NOMO-1 treated with dmso at 0.1 percent for 144 hours (cell line): ENCODE measurements around the gene POU2AF2.
"Not testable (repeated sequence)": the region's sequence is repeated elsewhere in the genome, so short reads cannot be mapped to it uniquely, and the experiment has no call there.

Source experiments
- DNase-seq: peaks from one replicate; lab custom pipeline; 2025; ENCODE audit not compliant: unreplicated experiment; lab: John Stamatoyannopoulos, UW

POU2AF2 gene

DNA sequence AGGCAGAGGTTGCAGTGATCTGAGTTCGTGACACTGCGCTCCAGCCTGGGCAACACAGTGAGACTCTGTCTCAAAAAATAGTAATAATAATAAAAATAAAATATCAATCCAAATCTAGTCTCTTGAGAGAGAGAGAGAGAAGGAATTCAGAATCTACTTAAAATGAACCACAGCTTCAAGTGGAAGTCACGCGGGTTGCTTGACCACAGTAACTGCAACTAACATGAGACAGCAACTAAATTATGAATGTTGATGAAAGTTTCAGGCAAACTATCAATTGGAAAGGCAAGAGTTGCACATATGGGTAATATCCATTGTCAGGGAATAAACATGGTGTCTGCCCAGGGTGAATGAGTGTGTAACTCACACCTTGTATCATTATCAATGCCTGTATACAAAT lies 12.5 kb downstream of the POU2AF2 start:
- no peak for DNase-seq

DNA sequence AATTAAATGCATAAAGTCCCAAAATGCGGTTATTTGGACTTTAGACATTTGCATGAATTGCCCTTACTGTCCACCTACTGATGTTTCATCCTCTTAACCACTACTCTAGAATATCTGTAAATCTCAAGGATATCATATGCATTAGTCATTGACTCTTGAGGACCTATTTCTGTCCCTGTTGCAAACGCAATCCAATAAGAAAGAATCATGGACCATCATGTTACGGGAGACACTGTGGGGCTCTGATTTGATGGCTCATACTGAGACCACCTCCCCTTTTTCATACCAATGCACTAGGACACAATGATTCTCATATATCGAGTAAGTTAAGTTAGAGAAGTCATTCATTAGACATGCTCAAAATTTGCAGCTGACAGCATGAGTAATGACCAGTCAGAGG lies 14.4 kb downstream of the POU2AF2 start:
- no peak for DNase-seq

DNA sequence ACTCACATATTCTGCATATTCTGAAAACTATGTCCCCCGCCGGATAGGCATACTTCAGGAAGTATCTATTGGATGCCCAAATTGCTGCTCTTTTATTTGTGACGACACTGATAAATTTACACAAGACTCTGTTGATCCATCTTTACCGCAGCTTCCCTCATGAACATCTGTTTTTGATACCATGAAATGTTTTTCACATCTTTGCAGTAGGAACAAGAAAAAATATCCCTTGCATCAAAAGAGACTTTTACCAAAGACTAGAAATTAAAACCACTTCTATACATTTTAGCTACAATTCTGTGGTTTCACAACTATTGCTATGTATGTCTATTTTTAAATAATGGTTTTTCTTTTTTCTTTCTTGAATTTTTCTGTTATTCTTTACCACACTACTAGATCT lies 15.3 kb downstream of the POU2AF2 start:
- no peak for DNase-seq

DNA sequence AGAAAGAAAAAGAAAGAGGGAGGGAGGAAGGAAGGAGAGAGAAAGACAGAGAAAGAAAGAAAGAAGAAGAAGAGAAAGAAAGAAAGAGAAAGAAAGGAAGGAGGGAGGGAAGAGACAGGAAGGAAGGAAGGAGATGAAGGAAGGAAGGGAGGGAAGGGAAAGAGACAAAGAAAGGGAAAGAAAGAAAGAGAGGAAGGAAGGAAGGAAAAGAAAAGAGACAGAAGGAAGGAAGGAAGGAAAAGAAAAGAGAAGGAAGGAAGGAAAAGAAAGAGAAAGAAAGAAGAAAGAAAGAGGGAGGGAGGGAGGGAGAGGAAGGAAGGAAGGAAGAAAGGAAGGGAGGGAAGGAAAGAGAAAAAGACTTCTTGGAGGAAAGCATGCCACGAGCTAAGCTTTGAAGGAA lies 19.1 kb downstream of the POU2AF2 start:
- DNase-seq = no peak

DNA sequence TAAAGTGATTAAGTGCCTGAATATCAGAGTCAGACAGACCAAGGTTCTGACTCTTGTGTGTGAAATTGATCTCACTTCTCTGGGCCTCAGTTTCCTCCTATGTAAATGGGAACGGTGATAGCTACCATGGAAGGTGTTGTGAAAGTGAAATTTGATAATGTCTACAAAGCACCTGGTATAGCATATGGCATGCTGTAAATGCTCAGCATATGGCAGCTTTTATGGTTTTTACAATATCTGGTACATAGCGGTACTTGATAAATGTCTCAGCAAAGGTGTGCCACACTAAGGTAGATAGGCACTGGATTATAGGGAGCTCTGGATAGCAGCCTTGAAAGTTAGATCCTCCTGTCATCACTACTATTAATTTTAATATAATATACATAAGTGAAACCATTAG lies 19.9 kb downstream of the POU2AF2 start:
- no peak for DNase-seq

DNA sequence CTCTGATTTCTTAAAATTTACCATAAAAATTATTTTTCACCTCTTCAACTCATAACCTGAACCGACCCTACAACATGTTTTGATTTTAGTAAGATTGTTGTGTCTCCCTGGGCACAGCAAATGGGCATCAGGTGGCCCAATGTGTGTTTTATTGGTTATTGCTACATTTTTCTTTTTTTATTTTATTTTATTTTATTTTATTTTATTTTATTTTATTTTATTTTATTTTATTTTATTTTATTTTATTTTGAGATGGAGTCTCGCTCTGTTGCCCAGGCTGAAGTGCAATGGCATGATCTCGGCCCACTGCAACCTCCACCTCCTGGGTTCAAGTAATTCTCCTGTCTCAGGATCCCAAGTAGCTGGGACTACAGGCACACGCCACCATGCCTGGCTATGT lies 22.8 kb downstream of the POU2AF2 start:
- not testable (repeated sequence) for DNase-seq

DNA sequence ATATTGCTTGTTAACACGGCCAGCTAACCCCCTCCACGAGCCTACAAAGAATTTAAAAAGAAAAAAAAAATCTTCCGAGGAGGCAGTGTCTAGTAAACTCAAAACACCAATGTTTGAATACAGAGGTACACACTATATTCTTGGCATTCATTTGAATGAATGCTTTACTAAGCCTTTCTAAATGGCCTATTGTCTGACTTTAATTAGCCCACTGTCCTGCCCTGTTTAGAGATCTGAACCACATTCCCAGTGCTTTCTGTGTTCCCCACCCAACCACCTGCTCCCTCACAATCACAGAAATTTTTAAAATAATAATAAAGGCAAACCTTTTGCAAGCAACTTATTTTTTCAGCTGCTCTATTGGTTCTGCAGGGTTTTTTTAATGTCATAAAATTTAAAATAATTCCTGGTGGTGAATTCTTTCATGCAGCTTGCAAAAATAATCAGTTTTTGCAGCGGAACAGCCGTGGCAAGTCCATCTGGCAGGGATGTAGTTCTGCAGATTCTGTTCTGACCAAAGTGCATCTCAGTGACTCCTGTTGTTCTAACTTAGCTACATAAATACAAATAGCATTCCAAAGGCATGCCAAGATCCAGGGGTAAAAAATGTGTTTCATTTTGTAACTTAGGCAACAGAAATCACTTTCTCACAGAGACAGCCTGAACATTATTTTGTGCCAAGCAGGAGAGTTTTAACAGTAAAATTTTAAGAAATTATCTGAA lies 23.8 kb downstream of the POU2AF2 start:
- no peak for DNase-seq

DNA sequence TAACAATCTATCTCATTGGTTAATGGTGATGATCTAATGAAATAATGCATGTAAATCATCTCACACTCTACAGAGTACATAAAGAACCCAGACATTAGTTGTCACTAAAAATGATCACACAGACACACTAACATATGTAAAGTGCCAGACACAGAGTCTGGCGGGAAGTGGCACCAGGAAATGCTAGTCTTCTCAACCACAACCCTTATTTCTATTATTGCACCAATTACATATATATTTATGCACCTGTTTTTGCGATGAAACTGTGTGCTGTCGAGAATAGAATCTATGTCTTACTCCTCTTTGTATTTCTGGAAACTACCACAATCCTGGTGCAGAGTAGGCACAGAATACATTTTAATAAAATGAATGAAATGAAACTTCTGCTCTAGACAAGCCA lies 26.9 kb downstream of the POU2AF2 start:
- DNase-seq = no peak

DNA sequence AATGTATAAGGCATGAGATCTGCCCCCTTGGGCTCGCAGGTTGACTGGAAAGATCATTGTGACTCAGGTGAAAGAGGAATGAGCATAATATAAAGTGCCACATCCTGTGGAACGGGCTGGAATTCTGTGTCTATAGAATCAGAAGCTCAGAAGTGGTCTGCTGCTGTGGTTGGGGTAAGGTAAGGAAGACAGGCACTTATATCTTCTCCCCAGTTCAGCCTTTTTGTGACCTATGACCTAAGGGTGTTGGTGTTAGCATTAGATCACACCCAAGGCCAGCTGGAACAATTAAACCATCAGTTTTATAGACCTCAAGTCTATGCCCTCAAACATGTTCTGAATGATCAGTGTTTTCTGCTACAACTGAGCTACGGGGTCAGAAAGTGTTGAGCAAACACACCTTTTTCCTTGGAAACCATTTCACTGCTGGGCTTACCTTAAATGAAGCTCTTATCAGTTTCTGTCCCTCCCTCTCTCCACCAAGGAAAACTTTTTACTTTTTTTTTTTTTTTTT lies 37.1 kb downstream of the POU2AF2 start:
- no peak for DNase-seq

DNA sequence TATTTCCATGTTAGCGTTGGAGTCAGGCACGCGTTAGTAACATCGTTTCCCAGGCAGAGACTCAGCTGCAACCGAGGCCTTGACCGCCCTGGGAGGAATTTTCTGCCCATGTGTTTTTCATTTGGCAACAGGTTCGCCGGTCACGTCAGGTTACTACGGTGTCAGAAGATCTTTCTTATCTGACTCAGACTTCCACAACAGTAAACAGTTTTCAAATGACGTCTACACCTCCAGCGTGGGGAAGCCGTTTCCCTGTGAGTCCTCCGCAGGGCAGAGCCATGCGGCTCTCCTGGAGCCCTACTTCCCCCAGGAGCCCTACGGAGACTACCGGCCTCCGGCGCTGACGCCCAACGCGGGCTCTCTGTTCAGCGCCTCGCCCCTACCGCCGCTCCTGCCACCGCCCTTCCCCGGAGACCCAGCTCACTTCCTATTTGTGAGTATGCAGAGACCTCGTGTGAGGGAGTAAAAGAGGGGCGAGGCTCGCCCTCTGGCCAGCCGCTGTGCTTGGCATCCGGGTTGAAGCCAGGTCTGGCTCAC lies 38.5 kb downstream of the POU2AF2 start:
- DNase-seq = no peak

DNA sequence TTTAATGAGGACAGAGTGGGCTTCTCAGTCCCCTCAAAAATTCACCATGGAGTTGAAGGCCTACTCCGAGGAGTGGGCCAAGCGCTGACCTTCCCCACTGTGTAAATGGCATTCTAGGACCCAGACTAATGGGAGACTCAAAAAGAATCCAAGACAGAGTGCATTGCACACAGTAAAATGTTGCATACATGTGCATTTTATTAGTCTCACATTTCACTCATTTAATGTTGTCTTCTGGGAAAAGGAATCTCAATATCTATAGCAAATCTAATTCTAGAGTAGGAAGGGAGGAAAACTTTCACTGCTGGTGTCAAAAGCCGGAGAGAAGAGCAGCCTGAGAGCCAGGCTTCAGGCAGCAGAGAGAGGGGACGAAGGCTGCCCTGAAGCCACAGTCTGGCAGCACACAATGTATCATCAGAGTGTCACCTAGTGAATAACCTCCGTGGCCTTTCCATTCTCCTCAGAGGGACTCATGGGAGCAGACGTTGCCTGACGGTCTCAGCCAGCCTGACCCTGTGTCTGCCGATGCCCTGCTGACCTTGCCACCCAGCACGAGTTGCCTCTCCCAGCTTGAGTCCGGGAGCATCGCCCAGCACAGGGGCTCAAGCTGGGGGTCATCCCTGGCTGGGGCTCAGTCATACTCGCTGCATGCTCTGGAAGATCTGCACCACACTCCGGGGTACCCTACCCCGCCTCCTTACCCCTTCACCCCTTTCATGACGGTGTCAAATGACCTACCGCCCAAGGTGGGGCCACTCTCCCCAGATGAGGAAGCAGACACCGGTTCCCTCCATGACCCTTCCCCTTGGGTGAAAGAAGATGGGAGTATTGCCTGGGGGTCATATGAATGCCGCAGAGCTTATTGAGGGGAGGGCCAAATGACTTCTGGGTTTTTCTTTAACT lies 39.9 kb downstream of the POU2AF2 start:
- DNase-seq = no peak

DNA sequence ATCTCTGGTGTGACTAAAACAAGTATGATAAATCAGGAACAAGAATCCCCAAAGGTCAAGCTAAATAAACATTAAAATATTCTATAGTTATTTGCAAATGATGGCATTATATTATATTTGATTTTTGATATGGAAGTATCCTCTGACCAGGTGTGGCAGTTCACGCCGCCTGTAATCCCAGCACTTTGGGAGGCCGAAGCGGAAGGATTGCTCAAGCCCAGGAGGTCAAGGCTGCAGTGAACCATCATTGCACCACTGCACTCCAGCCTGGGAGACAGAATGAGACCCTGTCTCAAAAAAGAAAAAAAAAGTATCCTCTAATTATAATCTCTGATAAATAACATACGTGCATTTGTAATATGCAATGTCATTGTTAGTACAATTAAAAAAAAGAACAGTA lies 46.2 kb downstream of the POU2AF2 start:
- DNase-seq = no peak

DNA sequence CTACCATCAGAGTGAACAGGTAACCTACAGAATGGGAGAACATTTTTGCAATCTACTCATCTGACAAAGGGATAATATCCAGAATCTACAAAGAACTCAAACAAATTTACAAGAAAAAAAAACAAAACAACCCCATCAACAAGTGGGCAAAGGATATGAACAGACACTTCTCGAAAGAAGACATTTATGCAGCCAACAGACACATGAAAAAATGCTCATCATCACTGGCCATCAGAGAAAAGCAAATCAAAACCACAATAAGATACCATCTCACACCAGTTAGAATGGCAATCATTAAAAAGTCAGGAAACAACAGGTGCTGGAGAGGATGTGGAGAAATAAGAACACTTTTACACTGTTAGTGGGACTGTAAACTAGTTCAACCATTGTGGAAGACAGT lies 46.9 kb downstream of the POU2AF2 start:
- not testable (repeated sequence) for DNase-seq

DNA sequence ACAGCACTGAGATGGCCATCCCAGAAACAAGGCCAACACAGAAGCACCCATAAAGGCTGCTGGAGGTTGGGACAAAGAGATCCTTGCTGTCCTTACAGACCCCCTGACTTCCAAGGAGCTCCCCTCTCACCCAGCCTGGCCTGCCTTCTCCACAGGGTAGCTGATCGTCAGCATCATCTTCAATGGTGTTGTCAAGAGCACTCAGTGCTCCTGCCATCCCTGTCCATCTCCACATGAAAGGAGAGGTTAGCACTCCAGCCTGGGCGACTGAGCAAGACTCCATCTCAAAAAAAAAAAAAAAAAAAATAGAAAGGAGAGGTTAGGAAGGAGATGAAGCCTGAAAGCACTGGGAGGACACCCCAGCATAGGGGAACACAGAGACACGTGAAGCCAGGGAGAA lies 50.7 kb downstream of the POU2AF2 start:
- no peak for DNase-seq

DNA sequence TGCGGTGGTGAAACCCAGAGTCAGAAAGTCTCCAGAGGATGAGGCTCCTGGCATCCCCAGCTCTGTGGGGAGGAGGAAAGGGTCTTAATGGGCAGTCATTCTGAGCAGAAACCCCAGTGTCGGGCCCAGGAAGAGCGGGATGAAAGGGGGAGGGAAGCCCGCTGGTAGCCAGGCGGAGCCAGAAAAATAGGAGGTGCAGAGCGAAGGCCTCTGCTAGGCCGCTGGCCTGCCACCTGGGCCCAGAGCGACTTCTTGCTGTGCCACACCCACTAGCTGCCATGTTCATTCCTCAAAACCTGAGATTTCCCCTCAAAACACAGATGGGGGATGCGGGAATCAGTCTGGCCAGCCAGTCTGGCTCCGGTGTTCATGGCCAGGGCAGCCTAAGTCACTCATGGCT lies 52.2 kb downstream of the POU2AF2 start:
- DNase-seq = no peak

DNA sequence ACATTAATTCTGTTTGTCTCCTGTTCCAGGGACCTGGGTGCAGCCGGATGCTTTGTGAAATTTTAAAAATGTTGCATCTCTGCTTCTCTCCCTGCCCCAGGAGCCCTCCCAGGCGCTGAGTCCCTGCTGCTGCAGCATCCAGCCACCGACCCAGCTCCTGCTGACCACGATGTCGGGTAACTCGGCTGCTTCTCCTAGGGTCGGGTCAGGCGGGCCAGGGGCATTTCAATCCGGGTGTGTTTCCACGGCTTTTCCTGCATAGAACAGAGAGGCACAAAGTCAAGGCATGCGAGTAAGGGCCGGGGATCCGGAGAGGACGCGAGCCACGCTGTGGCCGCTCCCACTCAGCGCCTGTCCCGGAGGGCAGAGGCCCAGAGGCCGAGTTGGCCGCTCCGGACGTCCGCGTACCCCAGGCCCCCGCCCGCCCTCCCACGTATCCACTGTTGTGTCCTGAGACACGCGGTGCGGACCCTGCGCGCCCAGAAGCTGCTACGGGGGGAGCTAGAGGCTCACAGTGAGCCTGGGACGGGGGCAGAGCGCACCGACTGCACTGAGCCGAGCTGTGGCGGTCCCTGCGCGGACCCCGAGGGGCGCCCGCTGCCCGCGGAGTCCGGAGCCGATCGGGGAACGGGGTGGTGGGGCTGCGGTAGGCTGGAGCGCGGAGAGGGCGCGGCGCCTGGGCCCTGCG lies 53.0 kb downstream of the POU2AF2 start, which contains the start of gene POU2AF3:
POU2AF3 (plus strand) TSS at position 134 of the 688 bp plus-strand sequence; CDS start at position 170, 36 bp downstream.
- no peak for DNase-seq

DNA sequence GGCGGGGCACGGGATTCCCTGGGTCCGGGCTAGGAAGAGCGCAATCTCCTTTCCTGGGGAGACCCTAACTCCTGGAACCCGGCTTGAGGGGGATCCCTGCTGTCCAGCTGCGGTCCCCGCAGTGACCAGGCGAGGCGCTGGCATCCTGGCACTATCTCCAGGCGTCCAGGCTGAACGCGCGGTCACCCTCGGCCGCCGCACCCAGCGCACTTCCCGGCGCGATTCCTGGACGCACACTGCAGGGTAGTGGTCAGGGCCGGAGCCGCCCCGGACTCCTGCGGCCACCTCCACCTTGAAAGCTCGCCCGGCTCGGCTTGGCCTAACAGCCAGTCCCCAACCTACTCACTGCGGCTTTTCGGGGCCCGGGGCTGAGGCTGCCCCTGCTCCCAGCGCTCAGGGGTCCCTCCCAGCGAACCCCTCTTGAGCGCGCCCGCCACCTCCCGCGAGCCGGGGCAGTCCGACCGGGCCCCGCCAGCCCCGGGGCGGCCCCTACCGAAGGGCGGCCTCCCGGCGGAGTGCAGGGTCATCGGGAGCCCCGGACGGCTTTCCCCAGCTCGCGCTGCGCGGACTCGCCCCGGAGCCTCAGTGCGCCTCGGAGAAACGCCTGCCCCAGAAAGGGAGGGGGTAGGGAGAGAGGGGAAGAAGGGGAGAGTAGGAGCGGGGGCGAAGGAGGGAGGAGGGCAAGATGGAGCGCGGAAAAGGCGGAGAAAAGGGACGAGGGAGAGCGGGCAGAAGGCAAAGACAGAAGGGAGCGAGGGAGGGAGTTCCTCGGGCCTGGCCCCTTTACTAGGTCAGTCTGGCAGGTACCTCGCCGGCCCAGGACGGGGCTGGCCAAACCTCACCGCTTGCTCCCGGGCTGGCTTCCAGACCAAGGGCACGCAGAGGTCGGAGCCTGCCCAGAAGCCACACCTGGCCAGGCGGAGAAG lies 53.8 kb downstream of the POU2AF2 start:
- no peak for DNase-seq

DNA sequence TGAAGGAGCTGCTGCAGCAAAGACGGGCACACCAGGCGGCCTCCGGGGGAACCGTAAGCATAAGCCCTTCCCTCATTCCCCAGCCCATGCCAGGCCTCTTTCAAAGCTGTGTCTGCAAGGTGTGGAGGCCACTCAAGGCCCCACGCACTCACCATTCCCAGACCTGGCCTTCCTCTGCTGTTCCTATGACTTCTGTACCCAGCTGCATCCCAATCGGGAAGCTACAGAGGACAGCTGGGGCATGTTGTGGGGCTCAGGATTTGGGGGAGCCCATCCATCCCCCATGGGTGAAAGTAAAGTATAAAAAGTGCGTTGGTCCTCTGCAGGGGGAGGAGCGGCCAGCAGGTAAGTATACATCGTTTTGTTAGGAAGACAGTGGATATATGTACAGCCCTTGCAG lies 55.0 kb downstream of the POU2AF2 start:
- no peak for DNase-seq

DNA sequence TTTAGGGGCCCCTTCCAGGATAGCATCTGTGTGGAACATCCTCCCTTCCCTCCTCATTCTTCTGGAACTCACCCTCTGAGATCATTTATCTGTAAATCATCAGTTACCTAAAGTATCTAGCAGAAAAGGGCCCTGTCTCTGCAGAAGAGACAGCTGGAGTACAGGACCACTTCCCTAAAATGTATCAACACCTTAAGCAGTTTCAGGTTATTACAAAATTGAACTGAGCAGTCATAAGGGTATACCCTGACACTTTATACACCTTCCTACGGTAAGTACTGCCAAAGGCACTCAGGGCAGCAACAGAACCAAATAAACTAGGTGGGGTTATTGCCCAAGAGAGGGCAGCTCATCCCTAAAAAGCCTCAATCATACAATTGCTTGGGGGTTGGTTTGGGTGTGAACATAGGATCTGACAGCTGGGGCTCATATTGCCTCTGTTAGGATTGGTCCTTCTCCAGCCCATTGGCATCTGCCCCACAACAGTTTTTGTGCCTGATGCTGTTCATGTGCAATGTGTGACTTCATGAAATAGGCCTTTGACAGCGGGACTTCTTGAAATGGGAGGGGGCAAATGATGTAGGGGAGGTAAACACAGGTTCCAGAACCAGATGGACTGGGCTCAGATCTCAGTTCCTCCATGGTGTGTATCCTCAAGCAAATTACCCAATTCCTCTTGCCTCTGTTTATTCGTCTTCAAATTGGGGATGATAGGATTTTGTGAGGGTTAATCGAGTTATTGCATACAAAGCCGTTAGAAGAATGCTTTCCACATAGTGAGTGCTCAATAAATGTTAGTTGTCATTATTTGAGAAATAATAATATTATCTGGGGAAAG lies 55.7 kb downstream of the POU2AF2 start:
- no peak for DNase-seq

DNA sequence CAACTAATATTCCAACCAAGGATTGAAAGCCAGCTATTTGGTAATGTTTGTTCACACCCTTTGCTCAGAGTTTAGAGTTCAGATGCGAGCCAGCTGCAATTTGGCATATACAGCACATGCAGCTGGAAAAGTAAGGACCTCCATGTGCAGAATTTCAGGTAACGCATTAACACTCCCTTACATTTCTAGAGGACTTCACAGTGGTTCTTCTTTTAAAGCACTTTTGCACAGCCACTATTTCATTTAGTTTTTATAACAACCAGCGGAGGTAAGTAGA lies 56.3 kb downstream of the POU2AF2 start:
- DNase-seq = no peak
